ENCODE results near the gene FCHSD1. TPM values are rescaled to one million over a fixed set of nuclear protein-coding genes. Genes with fewer than 3 reads are reported as not detected.

The FCHSD1 gene
- total RNA-seq, 1 experiment from 2014 or later: 37.2 TPM

- Histone ChIP-seq H3K36me3 (ENCODE audit: control insufficient read depth in 1 of 2, insufficient read depth in 2 of 2, low read length in 2 of 2) (peaks cover 4 to 8% of the 10 kb centered on the region in 2 experiments; a peak in 1 of 4 replicates), H4K20me1 (ENCODE audit: insufficient read depth) (no peaks in the 10 kb centered on the region)
- intact Hi-C loops (cut with micrococcal nuclease): loop anchor here (1.0 kb wide), 1 partner anchor 17 kb away; no protein-coding TSS in a partner anchor
Observed at GRCh38 chr5:141636413-141637122, 14.7 kb downstream of the FCHSD1 start, which contains the start of the genes HDAC3 and RELL2. Gene HDAC3, minus strand, starts transcription at chr5:141636849. Its CDS starts 59 bp downstream, at chr5:141636790. Gene RELL2, plus strand, starts transcription at chr5:141636997. Its CDS starts 1,229 bp downstream, at chr5:141638226.

More at GRCh38 chr5:141636413-141637122, 14.7 kb downstream of the FCHSD1 start, which contains the start of the genes HDAC3 and RELL2:
- DNase-seq (ENCODE audit: low read depth, low spot score) (peak; percentile 68), ATAC-seq (peak; percentile 82)
- peaks cover 48% of the 10 kb centered on the region for H3K79me2 ChIP-seq (ENCODE audit: insufficient read depth, low read length)
- BruUV-seq (replicated peaks): TSS peak; percentile 53
- H3K27ac ChIP-seq (ENCODE audit: low read depth, low read length): peak within 1 kb of the TSS; percentile 62
- ChIA-PET CTCF (interaction anchor here (1.0 to 3.5 kb wide), 7 partner anchors 17 to 325 kb away, joined by 3 to 35 read pairs (median 5); partner anchors contain the start of genes DIAPH1 and PCDHGA10), RAD21 (ENCODE audit: low non-redundant PET in 1 of 2, low total read pairs in 2 of 2, uncharacterized antibody in 2 of 2, unreplicated experiment in 2 of 2) (interaction anchor here (0.5 to 1.8 kb wide), 5 partner anchors 18 to 332 kb away, joined by 3 to 9 read pairs (median 4); partner anchors contain the start of genes DIAPH1 (in 2 of the 2) and RNF14 (in 1 of the 2)), POLR2A (interaction anchor here (0.5 to 2.0 kb wide), 6 partner anchors 13 to 73 kb away, joined by 3 to 14 read pairs (median 6); partner anchors contain the start of genes DIAPH1 and FCHSD1)
- H3K4me1 ChIP-seq (ENCODE audit: control insufficient read depth in 1 of 2, insufficient read depth in 2 of 2, low read length in 2 of 2): peaks cover 6 to 30% of the 10 kb centered on the region in 2 experiments
- no peaks in the 10 kb centered on the region for H3K9me2 ChIP-seq (ENCODE audit: insufficient read depth)
- H3K27me3 ChIP-seq (ENCODE audit: insufficient read depth, low read length): no peaks in the 10 kb centered on the region
- H3K9ac ChIP-seq (ENCODE audit: low read length): peak within 1 kb of the TSS; percentile 76
- TF ChIP-seq SP1 (IDR thresholded peaks at IDR 0.05; ENCODE audit: low read depth): no peak
- TF ChIP-seq POLR2A (IDR thresholded peaks at IDR 0.05; ENCODE audit: borderline replicate concordance, extremely low read depth, insufficient read depth, insufficient read length): peak; percentile 67
- TF ChIP-seq REST (IDR thresholded peaks at IDR 0.05; ENCODE audit: low read depth): no peak
- peak; percentile 82 for TF ChIP-seq ZFX (IDR thresholded peaks at IDR 0.05)
- TF ChIP-seq ZBTB33 (IDR thresholded peaks at IDR 0.05; ENCODE audit: extremely low read depth, insufficient replicate concordance, low read length): no peak
- no peak for TF ChIP-seq CTCF (IDR thresholded peaks at IDR 0.05 in 2 of 3, conservative IDR thresholded peaks at IDR 0.05 in 1 of 3; ENCODE audit: borderline replicate concordance in 1 of 3, insufficient read depth in 1 of 3, low read depth in 2 of 3, low read length in 2 of 3)
- peak; percentile 96 for TF ChIP-seq POLR2AphosphoS5 (IDR thresholded peaks at IDR 0.05; ENCODE audit: low read depth, low read length)
- H3K4me2 ChIP-seq (ENCODE audit: low read length): peak within 1 kb of the TSS; percentile 98
- H3K4me3 ChIP-seq (replicated peaks in 1 of 2; ENCODE audit: low read depth in 1 of 2, low read length in 2 of 2): peak within 1 kb of the TSS; percentile 78 to 96
- H2AFZ ChIP-seq (ENCODE audit: low read depth, low read length, poor library complexity, severe bottlenecking): peak within 1 kb of the TSS; percentile 9
- no peaks in the 10 kb centered on the region for H3K9me3 ChIP-seq (ENCODE audit: control insufficient read depth in 1 of 2, insufficient read depth in 1 of 2, low read depth in 1 of 2, low read length in 2 of 2)
